ENCODE data around the gene RRAGD.

DNA sequence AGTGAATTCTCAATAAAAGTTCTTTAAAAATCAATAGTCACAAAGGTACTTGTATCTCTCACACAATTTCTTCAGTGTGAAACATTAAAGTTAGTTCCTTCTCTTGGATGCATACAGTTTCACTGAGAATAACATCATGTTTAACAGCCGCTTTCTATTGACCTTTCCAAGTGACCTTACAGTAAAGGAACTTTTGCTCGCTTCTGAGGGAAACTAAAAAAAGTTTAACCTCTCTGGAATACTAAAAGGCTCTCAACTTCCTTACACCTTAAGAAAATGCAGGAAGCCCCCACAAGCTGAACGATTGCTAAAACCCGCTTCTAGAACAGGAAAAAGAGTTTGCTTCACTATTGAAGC, 1.3 kb downstream of the RRAGD start:
- TF ChIP-seq EZH2phosphoT487 (IDR thresholded peaks at IDR 0.05; ENCODE audit: insufficient read depth, low read depth) (0 out of 2 replicates have a peak, but pooled peaks have one; percentile 10), EZH2 (IDR thresholded peaks at IDR 0.05; ENCODE audit: insufficient read depth, poor library complexity, severe bottlenecking) (peak; percentile 96)

Measured in GM23248 (cell line).